Inflammatory macrophage (primary cell): Measurements from ENCODE around the gene NCAPG2.
A peak's percentile ranks its signal among the peaks of the same experiment; 100 is the strongest.
"Not testable (repeated sequence)": the region's sequence is repeated elsewhere in the genome, so short reads cannot be mapped to it uniquely, and the experiment has no call there.

Experiments used
- DNase-seq, 2 donors: peaks; one replicate each; pipeline ENCODE4 v3.0.0-alpha.2; 2020 to 2022

NCAPG2 gene

GRCh38 chr7:158666966-158667678 is 37.5 kb downstream of the NCAPG2 start:
- not testable (repeated sequence) for DNase-seq

DNA sequence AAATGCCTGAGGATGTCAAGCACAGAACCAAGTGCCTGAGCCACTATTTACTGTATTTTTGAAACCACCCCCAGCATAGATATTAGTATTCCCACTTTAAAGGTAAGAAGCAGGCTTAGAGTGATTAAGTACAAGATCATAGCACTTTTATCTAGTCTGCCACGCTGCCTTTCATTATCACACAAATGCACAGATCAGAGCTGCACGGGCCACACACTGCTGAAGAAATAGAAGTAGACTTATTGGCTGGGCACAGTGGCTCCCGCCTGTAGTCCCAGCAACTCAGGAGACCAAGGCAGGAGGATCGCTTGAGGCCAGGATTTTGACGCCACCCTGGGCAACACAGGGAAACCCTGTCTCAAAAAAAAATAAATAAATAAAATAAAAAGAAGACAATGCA is 38.2 kb downstream of the NCAPG2 start:
- no peak for DNase-seq

DNA sequence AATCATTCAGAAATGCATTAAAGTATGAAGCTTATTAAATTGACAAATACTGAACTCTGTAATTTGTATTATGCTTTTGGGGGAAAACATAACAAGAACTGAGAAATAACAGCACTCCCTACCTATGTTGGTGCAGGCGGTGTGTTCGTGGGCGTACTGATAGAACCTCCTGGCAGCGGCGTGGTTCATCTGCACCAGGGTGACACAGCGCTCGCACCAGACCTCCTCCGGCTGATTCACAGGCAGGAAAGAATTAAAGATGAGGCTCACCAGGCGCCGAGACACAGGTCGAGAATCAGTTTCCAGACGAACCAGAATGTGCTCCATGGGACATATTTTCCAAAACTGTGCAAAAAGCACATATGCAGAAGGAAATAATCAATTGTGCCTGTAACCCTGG is 40.2 kb downstream of the NCAPG2 start:
- no peak for DNase-seq

GRCh38 chr7:158663428-158663741 is 41.2 kb downstream of the NCAPG2 start:
- no peak for DNase-seq

DNA sequence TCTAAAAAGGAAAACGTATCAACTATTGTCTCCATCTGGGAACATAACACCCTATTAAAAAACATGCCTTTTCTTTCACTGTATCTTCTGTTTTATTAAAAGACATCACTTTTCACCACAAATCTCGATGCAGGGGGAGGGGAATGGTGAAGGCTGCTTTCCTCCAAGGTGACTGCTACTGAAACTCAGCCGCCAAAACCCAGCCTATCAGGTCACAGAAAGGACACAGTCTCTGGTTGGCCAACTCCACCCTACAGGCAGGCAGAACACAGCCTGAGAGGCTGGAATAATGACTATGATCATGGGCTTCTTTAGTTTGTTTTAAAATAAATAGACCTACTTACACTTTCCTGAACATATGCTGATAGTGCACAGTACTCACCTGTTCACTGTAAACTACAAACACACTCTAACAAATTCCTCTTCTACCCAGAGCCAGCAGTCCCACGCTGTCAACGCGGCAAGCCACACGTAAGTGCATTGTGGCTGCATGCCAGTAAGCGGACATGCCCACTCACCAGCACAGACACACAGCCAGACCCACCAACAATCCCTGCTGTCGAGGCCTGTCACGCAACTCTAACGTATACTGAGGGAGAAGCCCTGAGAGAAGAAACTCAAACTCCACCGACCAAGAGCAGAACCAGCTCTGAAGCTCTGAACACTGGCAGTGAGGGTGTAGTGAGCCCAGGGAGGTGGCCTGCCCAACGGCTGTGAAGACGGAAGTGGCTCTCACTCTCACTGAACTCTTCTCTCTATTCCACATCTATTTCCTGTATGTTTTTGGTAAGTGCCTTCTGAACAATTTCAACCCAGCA is 41.8 kb downstream of the NCAPG2 start:
- DNase-seq: no peak

GRCh38 chr7:158658475-158658874 is 46.1 kb downstream of the NCAPG2 start:
- DNase-seq: no peak

DNA sequence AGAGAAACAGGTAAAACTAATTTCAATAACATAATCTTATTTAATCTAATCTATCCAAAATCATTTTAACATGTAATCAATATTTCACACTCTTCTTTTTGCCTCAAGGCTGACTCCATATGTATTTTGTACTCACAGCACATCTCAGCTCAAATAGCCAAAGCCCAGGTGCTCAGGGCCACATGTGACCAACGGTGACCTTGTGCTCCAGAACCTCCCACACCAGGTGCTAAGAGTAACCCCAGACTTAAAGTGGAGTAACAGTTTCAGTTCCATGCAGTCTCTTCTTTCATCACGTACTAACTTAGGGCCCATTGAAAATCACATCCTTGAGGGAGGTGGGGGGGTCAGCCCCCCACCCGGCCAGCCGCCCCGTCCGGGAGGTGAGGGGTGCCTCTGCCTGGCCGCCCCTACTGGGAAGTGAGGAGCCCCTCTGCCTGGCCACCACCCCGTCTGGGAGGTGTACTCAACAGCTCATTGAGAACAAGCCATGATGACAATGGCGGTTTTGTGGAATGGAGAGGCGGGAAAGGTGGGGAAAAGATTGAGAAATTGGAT is 47.3 kb downstream of the NCAPG2 start:
- DNase-seq: no peak

DNA sequence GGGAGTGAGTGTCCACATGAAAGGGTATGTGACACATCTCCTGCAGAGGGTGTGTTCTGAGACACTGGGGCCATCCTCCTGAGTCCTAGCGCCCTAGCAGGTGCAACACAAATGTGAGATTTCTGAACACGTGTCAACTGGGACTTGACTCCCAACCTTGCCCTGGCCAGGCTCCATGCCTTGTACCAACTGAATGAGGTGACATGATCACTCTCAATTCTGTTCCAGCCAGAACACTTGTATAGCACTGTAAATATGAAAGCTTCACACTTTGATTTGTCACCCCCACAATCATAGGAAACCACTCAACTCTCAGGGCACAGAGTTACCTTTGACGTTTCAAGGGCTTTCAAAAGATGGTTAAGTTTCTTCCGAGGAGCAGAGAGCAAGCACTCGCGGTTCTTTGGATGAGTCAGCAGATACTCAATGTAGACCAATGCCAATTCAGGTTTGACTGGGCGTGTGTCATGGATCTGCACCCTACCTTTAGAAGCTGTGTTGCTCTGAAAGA is 48.6 kb downstream of the NCAPG2 start:
- no peak for DNase-seq

- no peak for DNase-seq
Observed at GRCh38 chr7:158655507-158655906, 49.1 kb downstream of the NCAPG2 start.

DNA sequence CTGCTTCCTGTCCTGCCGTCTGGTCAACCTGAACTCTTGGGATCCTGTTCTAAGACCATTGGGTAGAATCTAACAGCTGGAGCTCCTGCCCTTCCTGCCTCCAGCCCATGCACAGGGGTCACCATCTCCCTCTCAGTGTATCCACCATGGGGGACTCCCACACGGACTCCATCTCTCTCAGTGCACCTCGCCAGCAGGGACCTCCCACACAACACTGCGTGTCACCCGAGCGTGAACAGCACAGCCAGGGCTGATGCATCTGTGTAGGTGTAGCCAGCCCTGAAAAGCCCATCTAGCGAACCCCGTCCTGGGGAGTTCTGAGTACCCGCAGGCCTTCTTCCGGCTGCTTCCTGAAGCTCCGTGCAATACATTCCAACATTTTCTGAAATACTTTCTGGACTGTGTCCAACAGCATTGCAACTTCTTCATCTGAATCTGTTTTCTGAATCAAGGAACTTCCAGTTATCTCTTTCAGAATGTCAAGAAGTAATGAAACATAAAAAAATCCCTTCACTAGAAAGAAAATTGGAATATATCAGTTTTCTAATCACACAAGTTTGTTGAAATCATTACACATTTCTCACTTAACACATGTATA is 52.5 kb downstream of the NCAPG2 start:
- no peak for DNase-seq

GRCh38 chr7:158650821-158651225 is 53.8 kb downstream of the NCAPG2 start:
- DNase-seq: no peak

DNA sequence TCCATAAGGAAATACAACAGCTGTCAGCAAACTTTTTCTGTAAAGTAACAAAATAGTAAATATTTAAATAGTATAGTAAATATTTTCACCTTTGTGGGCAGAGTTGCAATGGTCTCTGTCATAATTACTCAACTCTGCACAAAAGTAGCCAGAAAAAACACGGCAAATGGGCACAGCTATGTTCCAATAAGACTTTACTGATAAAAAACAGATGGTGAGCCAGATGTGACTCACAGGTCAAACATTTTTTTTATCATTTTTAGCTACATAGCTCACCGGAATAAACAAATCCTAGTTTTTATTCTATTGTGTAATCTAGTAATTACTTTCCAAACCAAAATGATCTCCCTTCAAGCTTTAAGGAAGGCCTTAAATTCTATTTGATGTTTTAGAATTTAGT is 55.3 kb downstream of the NCAPG2 start:
- no peak for DNase-seq

GRCh38 chr7:158648787-158649186 is 55.8 kb downstream of the NCAPG2 start:
- DNase-seq: no peak

GRCh38 chr7:158648168-158648567 is 56.4 kb downstream of the NCAPG2 start:
- DNase-seq: no peak

GRCh38 chr7:158647475-158647792 is 57.2 kb downstream of the NCAPG2 start:
- no peak for DNase-seq

DNA sequence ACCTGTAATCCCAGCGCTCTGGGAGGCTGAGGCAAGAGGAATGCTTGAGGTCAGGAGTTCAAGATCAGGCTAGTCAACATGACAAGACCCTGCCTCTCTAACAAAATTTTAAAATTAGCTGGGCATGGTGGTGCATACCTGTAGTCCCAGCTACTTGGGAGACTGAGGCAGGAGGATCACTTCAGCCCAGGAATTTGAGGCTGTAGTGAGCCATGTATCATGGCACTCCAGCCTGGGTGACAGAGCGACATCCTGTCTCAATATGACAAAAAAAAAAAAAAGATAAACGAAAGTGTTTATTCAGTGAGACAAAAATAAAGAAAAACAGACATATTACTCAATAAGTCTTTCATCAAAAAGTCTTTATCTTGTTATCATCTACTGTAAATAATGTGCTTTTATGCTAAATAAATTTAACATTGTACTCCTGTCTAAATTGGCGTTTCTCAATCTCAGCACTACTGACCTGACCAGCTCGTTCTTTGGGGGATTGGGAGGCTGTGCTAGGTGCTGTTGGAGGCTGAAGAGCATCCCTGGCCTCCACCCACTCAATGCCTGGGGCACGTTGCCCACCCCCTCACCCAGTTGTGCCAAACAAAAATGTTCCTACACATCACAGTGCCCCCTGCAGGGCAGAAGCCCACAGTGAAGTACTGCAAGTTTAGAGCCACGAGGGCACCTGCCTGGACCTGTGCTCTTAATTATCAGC is 57.7 kb downstream of the NCAPG2 start:
- DNase-seq: peak in 1 of 2 donors; percentile 13

- no peak for DNase-seq
Observed at GRCh38 chr7:158645842-158646241, 58.8 kb downstream of the NCAPG2 start.

GRCh38 chr7:158642149-158642548 is 62.5 kb downstream of the NCAPG2 start:
- no peak for DNase-seq

DNA sequence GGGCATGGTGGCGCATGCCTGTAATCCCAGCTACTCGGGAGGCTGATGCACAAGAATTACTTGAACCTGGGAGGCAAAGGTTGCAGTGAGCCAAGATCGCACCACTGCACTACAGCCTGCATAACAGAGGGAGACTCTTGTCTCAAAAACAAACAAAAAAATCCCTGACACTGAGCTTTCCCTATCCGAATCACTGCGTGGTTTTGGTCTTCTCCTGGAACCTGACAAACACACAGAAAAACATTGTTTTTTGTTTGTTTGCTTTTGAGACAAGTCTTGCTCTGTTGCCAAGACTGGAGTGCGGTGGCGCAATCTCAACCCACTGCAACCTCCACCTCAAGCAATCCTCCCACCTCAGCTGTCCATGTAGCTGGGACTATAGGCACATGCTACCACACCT is 66.6 kb downstream of the NCAPG2 start:
- DNase-seq: no peak

GRCh38 chr7:158633055-158633956 is 71.3 kb downstream of the NCAPG2 start:
- no peak for DNase-seq

DNA sequence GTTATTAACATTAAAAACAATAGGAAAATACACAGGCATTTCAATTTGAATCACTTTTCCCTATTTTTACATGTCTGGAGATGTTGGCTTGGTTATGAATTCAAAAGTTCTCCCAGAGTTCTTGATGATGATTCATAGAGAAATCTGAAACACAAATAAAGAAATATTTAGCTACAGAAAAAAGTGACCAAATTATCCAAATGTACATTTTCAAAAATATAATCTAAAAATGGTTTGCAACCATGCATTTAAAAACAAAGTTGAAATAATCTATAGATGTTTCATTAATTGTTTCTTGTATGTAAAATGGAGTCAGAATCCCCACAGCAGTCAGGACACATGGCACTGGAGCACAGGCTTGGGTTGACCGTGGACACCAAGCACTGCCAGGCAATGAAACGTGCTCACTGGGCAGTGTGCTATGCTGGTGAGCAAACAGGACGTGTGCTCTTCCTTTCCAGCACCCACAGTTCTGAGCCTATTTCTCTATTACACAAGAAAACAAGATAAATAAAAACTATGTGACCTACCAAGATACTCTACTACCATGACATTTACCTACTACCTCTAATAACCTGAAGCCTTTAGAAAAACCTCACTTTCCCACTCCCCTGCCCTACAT is 72.9 kb downstream of the NCAPG2 start:
- DNase-seq: no peak
